Sigmoid colon (tissue), 7 donors: ENCODE results near the gene TBXAS1. TPM values are rescaled to one million over a fixed set of nuclear protein-coding genes. Genes with fewer than 3 reads are reported as not detected.

ENCODE experiments used
- DNase-seq: peaks from one replicate; pipeline ENCODE4 v3.0.0-alpha.2; 2019
- H3K27ac ChIP-seq, 4 donors: fragments of 200-600 bp; sonication (generic); one replicate each; pipeline ENCODE4 v1.5.1; 2016 to 2019; ENCODE audit warnings: mild to moderate bottlenecking in 1 of 4
- H3K27me3 ChIP-seq, 3 donors: fragments of 200-600 bp; sonication (generic); one replicate each; pipeline ENCODE4 v1.5.1; 2019; ENCODE audit warnings: mild to moderate bottlenecking in 1 of 3
- H3K36me3 ChIP-seq, 4 donors: fragments of 200-600 bp; sonication (generic); one replicate each; pipeline ENCODE4 v1.5.1; 2016 to 2019
- H3K4me1 ChIP-seq, 4 donors: fragments of 200-600 bp; sonication (generic); one replicate each; pipeline ENCODE4 v1.5.1; 2017 to 2019
- H3K4me3 ChIP-seq, 4 donors: fragments of 200-600 bp; sonication (generic); one replicate each; pipeline ENCODE4 v1.5.1; 2017 to 2019; ENCODE audit warnings: mild to moderate bottlenecking in 2 of 4, moderate library complexity in 1 of 4
- H3K9me3 ChIP-seq, 4 donors: fragments of 200-600 bp in 3 of 4; sonication (generic) in 3 of 4; one replicate each; pipeline versions ENCODE4 v1.5.1 to v1.6.1; 2013 to 2019
- EP300 ChIP-seq, 4 donors: sonication (generic); formaldehyde crosslinking; IDR thresholded peaks; one replicate each; pipeline ENCODE4 v1.6.1; 2017; ENCODE audit warnings: antibody characterized with exemption in 4 of 4
- POLR2A ChIP-seq, 2 donors: fragments of 450-650 bp; IDR thresholded peaks; one replicate each; pipeline ENCODE4 v1.6.1; 2016; ENCODE audit warnings: antibody characterized with exemption in 2 of 2, mild to moderate bottlenecking in 2 of 2, moderate library complexity in 2 of 2
- POLR2AphosphoS5 ChIP-seq, 4 donors: sonication (generic); formaldehyde crosslinking; IDR thresholded peaks; one replicate each; pipeline ENCODE4 v1.6.1; 2017; ENCODE audit warnings: antibody characterized with exemption in 4 of 4
- WGBS, 2 donors: extraction: QIAGEN DNeasy Blood & Tissue Kit; methylation state at CpG; one replicate each; pipeline ENCODE4 v1.1.7; 2013; 5-methylcytosine and 5-hydroxymethylcytosine counted together
- intact Hi-C: fragments of 100-400 bp; cut with DNase I; formaldehyde crosslinking; loops from one replicate; pipeline ENCODE4 v1.15.1; 2023
- polyA plus RNA-seq, 3 donors: library from polyadenylated mRNA; stranded (reverse); fragments of 200-250 nt; gene quantifications; one replicate each; pipeline ENCODE4 v1.2.3, GENCODE V29; 2013
- total RNA-seq, 4 donors: library from RNA; depleted of rRNA; stranded (reverse); fragments of >200 nt; gene quantifications; one replicate each; pipeline ENCODE4 v1.1.0, GENCODE V29; 2016
- TF ChIP-seq, protein P1 (sequence below), 4 experiments: fragments of 450-650 bp in 3 of 4; fragments of 200-600 bp in 1 of 4; IDR thresholded peaks; one replicate each; pipeline ENCODE4 v1.5.1; 2016 to 2019; ENCODE audit warnings: antibody characterized with exemption in 4 of 4, mild to moderate bottlenecking in 3 of 4, moderate library complexity in 2 of 4
- donor health status: healthy with polysubstance abuse.
- donor health status: Bipolar disorder and iron deficiency.
- donor health status: healthy.

TBXAS1 gene
- total and polyA plus RNA-seq, 7 donors: 6.0 to 28.2 (median 19.3) TPM

GRCh38 chr7:140016540-140016939 lies 187.5 kb downstream of the TBXAS1 start:
- TF ChIP-seq, protein P1, sequence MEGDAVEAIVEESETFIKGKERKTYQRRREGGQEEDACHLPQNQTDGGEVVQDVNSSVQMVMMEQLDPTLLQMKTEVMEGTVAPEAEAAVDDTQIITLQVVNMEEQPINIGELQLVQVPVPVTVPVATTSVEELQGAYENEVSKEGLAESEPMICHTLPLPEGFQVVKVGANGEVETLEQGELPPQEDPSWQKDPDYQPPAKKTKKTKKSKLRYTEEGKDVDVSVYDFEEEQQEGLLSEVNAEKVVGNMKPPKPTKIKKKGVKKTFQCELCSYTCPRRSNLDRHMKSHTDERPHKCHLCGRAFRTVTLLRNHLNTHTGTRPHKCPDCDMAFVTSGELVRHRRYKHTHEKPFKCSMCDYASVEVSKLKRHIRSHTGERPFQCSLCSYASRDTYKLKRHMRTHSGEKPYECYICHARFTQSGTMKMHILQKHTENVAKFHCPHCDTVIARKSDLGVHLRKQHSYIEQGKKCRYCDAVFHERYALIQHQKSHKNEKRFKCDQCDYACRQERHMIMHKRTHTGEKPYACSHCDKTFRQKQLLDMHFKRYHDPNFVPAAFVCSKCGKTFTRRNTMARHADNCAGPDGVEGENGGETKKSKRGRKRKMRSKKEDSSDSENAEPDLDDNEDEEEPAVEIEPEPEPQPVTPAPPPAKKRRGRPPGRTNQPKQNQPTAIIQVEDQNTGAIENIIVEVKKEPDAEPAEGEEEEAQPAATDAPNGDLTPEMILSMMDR (IDR thresholded peaks at IDR 0.05): no peak
- TF ChIP-seq POLR2A (IDR thresholded peaks at IDR 0.05) (no peak), POLR2AphosphoS5 (IDR thresholded peaks at IDR 0.05) (no peak), EP300 (IDR thresholded peaks at IDR 0.05) (no peak)
- WGBS, 2 donors: 90 to 92% methylated on average over 9 of the region's 9 CpGs
- intact Hi-C loops: no loop called here
- peak; percentile 39 for DNase-seq
- H3K27ac ChIP-seq: no peak overlapping the region
- no peaks in the 10 kb centered on the region for H3K9me3 ChIP-seq
- H3K4me3 ChIP-seq: no peak overlapping the region
- no peaks in the 10 kb centered on the region for H3K27me3 ChIP-seq
- no peaks in the 10 kb centered on the region for H3K36me3 ChIP-seq
- H3K4me1 ChIP-seq: no peaks in the 10 kb centered on the region

DNA sequence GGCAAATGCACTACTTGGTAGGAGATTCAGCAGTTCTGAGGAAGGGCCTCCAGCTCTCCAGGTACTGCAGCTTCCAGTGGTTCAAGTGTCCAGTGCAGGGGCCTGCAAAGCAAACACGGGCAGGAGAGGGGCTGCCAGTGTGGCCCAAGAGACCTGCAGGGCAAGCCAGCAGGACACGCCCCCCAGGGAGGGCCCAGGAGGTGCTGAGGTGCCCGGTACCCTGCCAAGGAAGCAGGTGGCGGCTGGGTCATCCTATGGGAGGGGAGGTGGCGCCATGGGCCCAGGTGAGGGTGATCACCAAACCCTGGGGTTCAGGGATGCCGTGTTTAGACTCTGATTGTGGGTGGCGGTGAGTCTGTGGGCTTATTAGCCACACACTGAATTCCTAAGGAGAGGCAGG lies 188.0 kb downstream of the TBXAS1 start:
- 74 to 84% methylated on average over 7 of the region's 7 CpGs for WGBS, 2 donors
- intact Hi-C loops: no loop called here

GRCh38 chr7:140017543-140017942 lies 188.5 kb downstream of the TBXAS1 start:
- no peaks in the 10 kb centered on the region for H3K9me3 ChIP-seq
- peak; percentile 59 for DNase-seq
- no peaks in the 10 kb centered on the region for H3K4me1 ChIP-seq
- intact Hi-C loops: no loop called here
- no peak overlapping the region for H3K4me3 ChIP-seq
- no peaks in the 10 kb centered on the region for H3K36me3 ChIP-seq
- TF ChIP-seq, protein P1 (IDR thresholded peaks at IDR 0.05): no peak
- TF ChIP-seq POLR2A (IDR thresholded peaks at IDR 0.05) (no peak), POLR2AphosphoS5 (IDR thresholded peaks at IDR 0.05) (no peak), EP300 (IDR thresholded peaks at IDR 0.05) (no peak)
- H3K27ac ChIP-seq: no peak overlapping the region
- no peaks in the 10 kb centered on the region for H3K27me3 ChIP-seq
- WGBS, 2 donors: 89 to 92% methylated on average over 15 of the region's 15 CpGs

More for the DNA sequence above, 188.0 kb downstream of the TBXAS1 start:
- no peaks in the 10 kb centered on the region for H3K9me3 ChIP-seq
- H3K4me3 ChIP-seq: no peak overlapping the region
- no peaks in the 10 kb centered on the region for H3K36me3 ChIP-seq
- no peak overlapping the region for H3K27ac ChIP-seq
- no peaks in the 10 kb centered on the region for H3K4me1 ChIP-seq
- no peak for TF ChIP-seq POLR2AphosphoS5 (IDR thresholded peaks at IDR 0.05)
- TF ChIP-seq, protein P1 (IDR thresholded peaks at IDR 0.05): no peak
- no peak for TF ChIP-seq POLR2A (IDR thresholded peaks at IDR 0.05)
- no peak for TF ChIP-seq EP300 (IDR thresholded peaks at IDR 0.05)
- DNase-seq: no peak
- no peaks in the 10 kb centered on the region for H3K27me3 ChIP-seq

DNA sequence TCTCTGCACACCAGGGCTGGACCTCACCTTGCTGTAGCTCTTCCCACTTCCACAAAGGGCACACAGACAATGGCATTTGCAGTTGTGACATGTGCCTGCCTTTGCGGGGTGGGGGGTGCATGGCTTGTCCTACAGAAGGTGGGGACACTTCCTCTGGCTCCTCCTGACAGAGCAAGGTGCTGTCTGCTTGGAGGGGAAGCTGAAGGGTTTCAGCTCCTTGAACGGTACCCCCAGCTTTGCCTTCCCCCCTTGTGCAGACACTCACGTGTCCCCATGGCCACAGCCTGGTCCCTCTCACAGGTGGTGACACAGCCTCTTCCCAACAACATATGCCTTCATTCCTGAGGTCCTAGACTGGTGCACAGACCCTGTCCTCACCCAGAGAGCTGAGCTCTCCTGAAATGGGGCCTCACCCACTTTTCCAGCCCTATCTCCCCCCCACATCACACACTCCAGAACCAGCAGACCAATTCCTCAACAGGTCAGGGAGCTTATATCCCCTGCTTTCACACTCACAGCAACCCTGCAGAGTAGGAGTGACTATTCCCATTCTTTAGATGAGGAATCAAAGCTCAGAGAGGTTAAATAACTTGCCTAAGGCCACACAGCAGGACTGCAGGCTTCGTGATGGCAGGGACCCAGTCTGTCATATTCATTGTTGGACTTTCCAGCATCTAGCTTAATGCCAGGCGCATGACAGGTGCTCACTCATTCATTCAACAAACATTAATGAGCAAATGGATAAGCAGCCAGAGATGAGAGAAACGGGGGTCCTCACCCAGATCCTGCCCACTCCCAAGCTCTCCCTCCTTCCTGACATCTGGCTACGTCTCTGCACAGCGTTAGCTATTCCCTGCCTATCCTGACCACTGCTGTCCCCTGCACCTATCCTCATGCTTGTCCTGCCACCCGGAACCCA lies 189.3 kb downstream of the TBXAS1 start:
- Histone ChIP-seq H3K4me1 (no peaks in the 10 kb centered on the region), H3K36me3 (peaks cover 0 to 4% (median 0%) of the 10 kb centered on the region in 4 donors), H3K4me3 (no peak overlapping the region), H3K27ac (no peak overlapping the region), H3K27me3 (no peaks in the 10 kb centered on the region), H3K9me3 (no peaks in the 10 kb centered on the region)
- WGBS, 2 donors: 86 to 87% methylated on average over 9 of the region's 9 CpGs
- intact Hi-C loops: no loop called here
- DNase-seq: no peak
- TF ChIP-seq POLR2A (IDR thresholded peaks at IDR 0.05): no peak
- TF ChIP-seq EP300 (IDR thresholded peaks at IDR 0.05): no peak
- TF ChIP-seq, protein P1 (IDR thresholded peaks at IDR 0.05): no peak
- TF ChIP-seq POLR2AphosphoS5 (IDR thresholded peaks at IDR 0.05): no peak
